K562 (cell line): ENCODE results near the gene TCF3. TPM values are rescaled to one million over a fixed set of nuclear protein-coding genes. Genes with fewer than 3 reads are reported as not detected.
A peak's percentile ranks its signal among the peaks of the same experiment; 100 is the strongest.

Source experiments
- BRD4 ChIP-seq: fragments of 200-600 bp; sonication (generic); IDR thresholded peaks from 2 replicates; pipeline ENCODE4 v1.6.1; 2017; ENCODE audit warnings: inconsistent platforms
- ETV6 ChIP-seq, 3 experiments: fragments of 150-350 bp in 1 of 3; sonication (generic) in 1 of 3; formaldehyde crosslinking in 1 of 3; IDR thresholded peaks; 2 replicates each; pipeline versions ENCODE4 v1.6.1 to v1.8.0; 2014 to 2022; ENCODE audit warnings: borderline replicate concordance in 2 of 3, low read depth in 2 of 3, antibody characterized with exemption in 1 of 3, low read length in 1 of 3, mild to moderate bottlenecking in 1 of 3, missing genetic modification reagents in 1 of 3
- HDAC6 ChIP-seq: IDR thresholded peaks from 2 replicates; pipeline ENCODE4 v1.6.1; 2012; ENCODE audit warnings: low read depth, mild to moderate bottlenecking, control low read depth, inconsistent platforms, low read length, moderate library complexity
- MTA3 ChIP-seq: fragments of 450-650 bp; formaldehyde crosslinking; IDR thresholded peaks from 2 replicates; pipeline ENCODE4 v1.6.1; 2017; ENCODE audit warnings: mild to moderate bottlenecking, borderline replicate concordance
- MTF1 ChIP-seq: fragments of 250-450 bp; sonication (Bioruptor Pico); IDR thresholded peaks from 2 replicates; pipeline ENCODE4 v1.9.0; 2021; ENCODE audit warnings: moderate library complexity, mild to moderate bottlenecking, inconsistent platforms, borderline replicate concordance
- POLR2A ChIP-seq: fragments of 450-650 bp; conservative IDR thresholded peaks from 2 replicates; pipeline ENCODE4 v1.6.1; 2016
- POLR2AphosphoS5 ChIP-seq: IDR thresholded peaks from 2 replicates; pipeline ENCODE4 v1.6.1; 2011; ENCODE audit warnings: mild to moderate bottlenecking, low read depth, low read length, moderate library complexity; ENCODE audit not compliant: control insufficient read depth, insufficient read depth
- RB1 ChIP-seq: fragments of 450-650 bp; IDR thresholded peaks from 2 replicates; pipeline ENCODE4 v1.6.1; 2017; ENCODE audit warnings: low read depth, mild to moderate bottlenecking
- SAFB2 ChIP-seq: fragments of 200-400 bp; formaldehyde crosslinking; IDR thresholded peaks from 2 replicates; pipeline ENCODE4 v1.6.1; 2018; ENCODE audit warnings: borderline replicate concordance, low read length, low read depth, moderate library complexity; ENCODE audit not compliant: severe bottlenecking
- SMAD3 ChIP-seq: fragments of 450-650 bp; formaldehyde crosslinking; conservative IDR thresholded peaks from 2 replicates; pipeline ENCODE4 v1.4.0; 2020; ENCODE audit warnings: mild to moderate bottlenecking
- SMARCA4 ChIP-seq: fragments of 450-650 bp; IDR thresholded peaks from 2 replicates; pipeline ENCODE4 v1.6.1; 2016
- TCF3 ChIP-seq: sonication (generic); formaldehyde crosslinking; IDR thresholded peaks from 2 replicates; pipeline ENCODE4 v1.4.0; 2020; ENCODE audit warnings: mild to moderate bottlenecking, missing genetic modification reagents
- ZBTB2 ChIP-seq: fragments of 450-650 bp; IDR thresholded peaks from 2 replicates; pipeline ENCODE4 v1.6.1; 2016; ENCODE audit warnings: antibody characterized with exemption
- ZBTB49 ChIP-seq: sonication (generic); formaldehyde crosslinking; IDR thresholded peaks from 2 replicates; pipeline ENCODE4 v1.8.0; 2022; ENCODE audit warnings: missing genetic modification reagents, mild to moderate bottlenecking, borderline replicate concordance
- ZNF124 ChIP-seq: sonication (generic); formaldehyde crosslinking; IDR thresholded peaks from 2 replicates; pipeline ENCODE4 v1.8.1; 2022; ENCODE audit warnings: missing genetic modification reagents
- ZNF507 ChIP-seq: conservative IDR thresholded peaks from 2 replicates; pipeline ENCODE4 v1.6.1; 2017; ENCODE audit warnings: missing genetic modification characterization, missing compliant biosample characterization
- ZNF780A ChIP-seq: fragments of 250-450 bp; sonication (Bioruptor Pico); IDR thresholded peaks from 2 replicates; pipeline ENCODE4 v1.5.0; 2021; ENCODE audit warnings: mild to moderate bottlenecking
- ZNF830 ChIP-seq: fragments of 250-450 bp; sonication (Bioruptor Pico); IDR thresholded peaks from 2 replicates; pipeline ENCODE4 v1.5.0; 2021; ENCODE audit warnings: mild to moderate bottlenecking
- polyA plus RNA-seq, 8 experiments: library from polyadenylated mRNA; depleted of rRNA in 4 of 8; stranded (reverse) in 5 of 8; unstranded in 3 of 8; fragments of >200 nt; fragmentation: Nextera tagmentation in 2 of 8; fragmentation: Illumina TruSeq in 1 of 8; extraction: Ambion mirVana in 2 of 8; extraction: Trizol in 1 of 8; gene quantifications; 2 replicates each; pipeline versions ENCODE4 v1.2.1 to v1.2.3, GENCODE V29; 2011 to 2014; ENCODE audit warnings: inconsistent platforms in 1 of 8, missing spikeins in 1 of 8
- total RNA-seq, 7 experiments: library from RNA; depleted of rRNA in 6 of 7; stranded (reverse); fragments of >200 nt in 6 of 7; fragmentation: Illumina TruSeq in 2 of 7; extraction: Trizol in 2 of 7; gene quantifications; 2 replicates each; pipeline versions ENCODE4 v1.2.1 to v1.2.3, GENCODE V29; 2011 to 2021; ENCODE audit warnings: low replicate concordance in 1 of 7
- TF ChIP-seq, protein P1 (sequence below): fragments of 250-450 bp; sonication (Bioruptor Pico); IDR thresholded peaks from 2 replicates; pipeline ENCODE4 v1.8.0; 2022; ENCODE audit warnings: moderate library complexity, mild to moderate bottlenecking, inconsistent platforms
- TF ChIP-seq, protein P2 (sequence below): fragments of 450-650 bp; formaldehyde crosslinking; IDR thresholded peaks from 2 replicates; pipeline ENCODE4 v1.4.0; 2022; ENCODE audit warnings: missing genetic modification characterization
- TF ChIP-seq, protein P3 (sequence below), 2 experiments: IDR thresholded peaks; 2 replicates each; pipeline ENCODE4 v1.6.1; 2011; ENCODE audit warnings: borderline replicate concordance in 1 of 2, control low read depth in 1 of 2, low read depth in 1 of 2, low read length in 1 of 2, mild to moderate bottlenecking in 1 of 2, mixed read lengths in 1 of 2, moderate library complexity in 1 of 2; ENCODE audit not compliant: insufficient read depth in 1 of 2, insufficient read length in 1 of 2, poor library complexity in 1 of 2, severe bottlenecking in 1 of 2; ENCODE audit errors: extremely low read depth in 1 of 2

TCF3 gene
- total and polyA plus RNA-seq, 9 of the 15 experiments (the other 6 are each of a cell fraction or from before 2014, with no cell fraction given): 5.6 to 259 (median 84.0) TPM

GRCh38 chr19:1632462-1633268 is 19.8 kb downstream of the TCF3 start (continued):
- TF ChIP-seq MTF1 (CRISPR knock-in tag) (no peak), ETV6 (IDR thresholded peaks at IDR 0.05; ENCODE audit: borderline replicate concordance in 1 of 2, low read depth in 2 of 2, low read length in 1 of 2) (no peak), ETV6 (CRISPR knock-in tag; IDR thresholded peaks at IDR 0.05; ENCODE audit: borderline replicate concordance) (no peak), ZBTB49 (CRISPR knock-in tag) (no peak), ZNF830 (CRISPR knock-in tag) (no peak), ZBTB2 (peak; percentile 72; the same call in 1 of the 2 replicates), HDAC6 (no peak), ZNF507 (tag) (no peak), ZNF780A (CRISPR knock-in tag) (no peak), BRD4 (no peak), POLR2AphosphoS5 (peak; percentile 40; the same call in 1 of the 2 replicates), ZNF124 (CRISPR knock-in tag) (no peak), SMAD3 (CRISPR knock-in tag) (no peak), SMARCA4 (peak; percentile 49; the same call in 1 of the 2 replicates), POLR2A (peak; percentile 56), RB1 (0 out of 2 replicates have a peak, but pooled peaks have one; percentile 23), TCF3 (CRISPR knock-in tag) (peak; percentile 90), SAFB2 (no peak), MTA3 (0 out of 2 replicates have a peak, but pooled peaks have one; percentile 51)
- TF ChIP-seq, protein P1, sequence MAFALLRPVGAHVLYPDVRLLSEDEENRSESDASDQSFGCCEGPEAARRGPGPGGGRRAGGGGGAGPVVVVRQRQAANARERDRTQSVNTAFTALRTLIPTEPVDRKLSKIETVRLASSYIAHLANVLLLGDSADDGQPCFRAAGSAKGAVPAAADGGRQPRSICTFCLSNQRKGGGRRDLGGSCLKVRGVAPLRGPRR: no peak
- TF ChIP-seq, protein P2, sequence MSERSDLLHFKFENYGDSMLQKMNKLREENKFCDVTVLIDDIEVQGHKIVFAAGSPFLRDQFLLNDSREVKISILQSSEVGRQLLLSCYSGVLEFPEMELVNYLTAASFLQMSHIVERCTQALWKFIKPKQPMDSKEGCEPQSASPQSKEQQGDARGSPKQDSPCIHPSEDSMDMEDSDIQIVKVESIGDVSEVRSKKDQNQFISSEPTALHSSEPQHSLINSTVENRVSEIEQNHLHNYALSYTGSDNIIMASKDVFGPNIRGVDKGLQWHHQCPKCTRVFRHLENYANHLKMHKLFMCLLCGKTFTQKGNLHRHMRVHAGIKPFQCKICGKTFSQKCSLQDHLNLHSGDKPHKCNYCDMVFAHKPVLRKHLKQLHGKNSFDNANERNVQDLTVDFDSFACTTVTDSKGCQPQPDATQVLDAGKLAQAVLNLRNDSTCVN (CRISPR knock-in tag): no peak
- TF ChIP-seq, protein P3, sequence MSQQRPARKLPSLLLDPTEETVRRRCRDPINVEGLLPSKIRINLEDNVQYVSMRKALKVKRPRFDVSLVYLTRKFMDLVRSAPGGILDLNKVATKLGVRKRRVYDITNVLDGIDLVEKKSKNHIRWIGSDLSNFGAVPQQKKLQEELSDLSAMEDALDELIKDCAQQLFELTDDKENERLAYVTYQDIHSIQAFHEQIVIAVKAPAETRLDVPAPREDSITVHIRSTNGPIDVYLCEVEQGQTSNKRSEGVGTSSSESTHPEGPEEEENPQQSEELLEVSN (IDR thresholded peaks at IDR 0.05; ENCODE audit: borderline replicate concordance in 1 of 2, extremely low read depth in 1 of 2, insufficient read depth in 1 of 2, insufficient read length in 1 of 2, low read depth in 1 of 2, low read length in 1 of 2, poor library complexity in 1 of 2, severe bottlenecking in 1 of 2): peak in 1 of 2 experiments; percentile 15
